Inferior parietal cortex (tissue), 1 donor: ENCODE data around the gene RALGAPA1.
"Not testable (repeated sequence)": the region's sequence is repeated elsewhere in the genome, so short reads cannot be mapped to it uniquely, and the experiment has no call there.

Experiments used
- DNase-seq: peaks from one replicate; pipeline ENCODE4 v3.0.0-alpha.2; 2016; ENCODE audit errors: extremely low spot score

The RALGAPA1 gene

GRCh38 chr14:35821564-35822411, 12.7 kb upstream of the RALGAPA1 start:
- no peak for DNase-seq

DNA sequence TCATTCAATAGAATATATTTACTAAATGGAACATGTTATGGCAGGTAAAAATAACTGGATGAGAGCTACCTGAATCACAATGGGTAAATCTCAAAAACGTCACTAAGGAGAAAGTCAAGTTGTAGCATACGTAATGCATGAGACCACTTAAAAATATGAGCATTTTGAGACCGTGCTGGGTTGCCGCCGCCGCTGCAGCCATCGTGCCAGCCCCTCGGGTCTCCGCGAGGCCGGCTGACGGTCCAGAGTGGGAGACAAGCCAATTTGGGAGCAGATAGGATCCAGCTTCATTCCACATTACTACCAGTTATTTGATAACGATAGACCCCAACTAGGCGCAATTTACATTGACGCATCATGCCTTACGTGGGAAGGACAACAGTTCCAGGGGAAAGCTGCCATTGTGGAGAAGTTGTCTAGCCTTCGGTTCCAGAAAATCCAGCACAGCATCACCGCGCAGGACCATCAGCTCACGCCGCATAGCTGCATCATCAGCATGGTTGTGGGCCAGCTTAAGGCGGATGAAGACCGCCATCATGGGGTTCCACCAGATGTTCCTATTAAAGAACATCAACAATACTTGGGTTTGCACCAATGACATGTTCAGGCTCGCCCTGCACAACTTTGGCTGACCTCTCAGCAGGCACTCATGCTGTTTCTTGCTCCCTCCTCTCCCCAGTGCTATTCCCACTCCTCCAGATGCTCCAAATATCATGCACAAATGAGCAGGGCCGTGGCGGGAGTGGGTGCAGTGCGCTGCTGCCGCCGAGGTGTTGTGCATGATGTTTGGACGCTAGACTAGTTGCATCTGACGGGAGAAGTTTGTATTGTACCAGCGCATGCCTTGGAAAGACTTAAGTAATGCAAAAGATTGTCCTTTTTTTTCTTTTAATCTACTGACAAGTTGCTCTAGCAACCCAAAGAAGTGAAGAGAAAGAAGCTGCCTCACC, 10.8 kb upstream of the RALGAPA1 start:
- no peak for DNase-seq

GRCh38 chr14:35818346-35819115, 9.4 kb upstream of the RALGAPA1 start:
- peak; percentile 75 for DNase-seq

DNA sequence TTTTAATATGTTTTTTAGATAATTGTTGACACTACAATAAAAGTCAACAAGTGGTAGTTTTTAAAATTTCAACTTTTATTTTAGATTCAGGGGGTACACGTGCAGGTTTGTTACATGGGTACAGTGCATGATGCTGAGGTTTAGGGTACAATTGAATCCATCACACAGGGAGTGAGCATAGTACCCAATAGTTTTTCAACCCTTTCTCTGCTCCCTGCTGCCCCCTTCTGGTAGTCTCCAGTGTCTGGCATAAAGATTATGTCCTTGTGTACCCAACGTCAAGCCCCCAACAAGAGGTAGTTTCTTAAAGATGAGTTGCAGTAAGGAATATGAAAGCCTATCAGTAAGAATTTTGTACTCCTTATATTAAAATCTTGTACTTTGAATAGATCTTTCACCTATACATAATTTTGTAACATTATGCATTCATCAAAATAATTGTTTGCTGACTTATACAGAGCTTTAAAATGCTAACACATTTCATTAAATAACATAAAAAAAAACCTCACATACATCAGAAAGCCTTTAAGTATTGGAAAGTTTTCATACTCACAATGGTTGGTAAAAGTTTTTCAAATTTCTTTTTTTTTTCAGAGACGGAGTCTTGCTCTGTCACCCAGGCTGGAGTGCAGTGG, 5.4 kb upstream of the RALGAPA1 start:
- peak; percentile 74 for DNase-seq

DNA sequence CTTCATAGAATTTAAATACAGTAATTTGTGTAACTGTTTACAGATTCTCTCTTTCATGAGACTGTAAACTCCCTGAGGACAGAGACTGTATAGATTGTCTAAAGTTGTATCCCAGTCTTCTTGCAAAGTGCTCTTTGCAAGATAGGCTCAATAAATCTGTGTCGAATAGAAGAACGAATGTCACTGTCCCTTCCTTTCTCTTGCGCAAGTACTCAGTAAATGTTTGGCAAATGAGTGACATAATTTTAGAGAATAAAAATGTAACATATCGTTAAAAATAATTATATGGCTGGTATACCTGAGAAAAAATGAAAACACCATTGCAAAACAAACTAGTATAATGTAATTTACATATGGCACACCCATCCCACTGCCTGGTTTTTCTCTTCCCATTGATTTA, 1.9 kb upstream of the RALGAPA1 start:
- no peak for DNase-seq

- no peak for DNase-seq
These were observed 502 bp upstream of the RALGAPA1 start for GRCh38 chr14:35809597-35809996.

GRCh38 chr14:35808076-35808637, 938 bp downstream of the RALGAPA1 start:
- no peak for DNase-seq

DNA sequence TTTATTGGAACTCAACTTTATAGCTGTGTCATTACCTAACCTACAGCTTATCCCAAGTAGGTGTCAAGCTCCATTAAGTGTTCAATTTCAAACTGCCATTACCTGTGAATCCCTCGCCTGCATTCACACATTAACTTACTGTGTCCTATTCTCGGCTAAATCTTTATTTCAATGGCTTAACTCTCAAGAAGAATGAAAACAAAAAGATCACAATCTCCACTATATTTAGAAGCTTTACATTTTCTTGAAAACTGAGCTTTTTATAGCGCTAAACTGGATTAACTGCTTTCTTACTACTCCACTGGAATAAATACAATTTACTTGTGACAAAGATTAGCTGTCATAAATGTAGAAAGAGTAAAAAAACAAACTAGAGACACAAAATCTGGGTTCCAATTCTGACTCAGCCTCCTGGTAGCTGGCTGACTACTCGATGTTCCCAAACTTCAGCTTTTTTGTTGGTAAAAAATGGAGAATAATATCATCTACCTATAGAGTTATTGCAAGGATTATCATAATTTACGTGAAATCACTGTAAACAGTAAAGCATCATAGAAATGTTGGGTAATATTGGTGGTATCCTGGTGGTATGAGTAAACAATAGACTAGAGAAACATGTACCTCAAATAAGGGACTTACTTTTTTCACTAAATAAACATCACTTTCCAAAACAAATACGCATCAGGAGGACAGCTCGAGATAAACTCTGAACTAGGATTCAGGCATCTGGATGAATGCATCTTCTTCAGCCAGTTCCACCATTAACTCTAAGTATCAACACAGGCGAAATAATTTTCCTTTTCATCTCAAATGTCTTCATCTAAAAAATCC, 1.7 kb downstream of the RALGAPA1 start:
- DNase-seq, result no peak

- no peak for DNase-seq
These were observed 2.8 kb downstream of the RALGAPA1 start for GRCh38 chr14:35806006-35806907.

DNA sequence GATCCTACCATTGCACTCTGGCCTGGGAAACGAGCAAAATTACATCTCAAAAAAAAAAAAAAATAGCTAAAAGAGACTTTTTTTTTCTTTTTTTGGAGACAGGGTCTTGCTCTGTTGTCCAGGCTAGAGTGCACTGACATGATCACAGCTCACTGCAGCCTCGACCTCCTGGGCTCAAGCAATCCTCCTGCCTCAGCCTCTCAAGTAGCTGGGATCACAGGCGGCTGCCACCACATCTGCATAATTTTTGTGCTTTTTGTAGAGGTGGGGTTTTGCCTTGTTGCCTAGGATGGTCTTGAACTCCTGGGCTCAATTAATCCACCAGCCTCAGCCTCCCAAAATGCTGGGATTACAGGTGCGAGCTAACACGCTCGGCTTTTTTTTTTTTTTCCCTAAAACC, 11.3 kb downstream of the RALGAPA1 start:
- no peak for DNase-seq

GRCh38 chr14:35789651-35790050, 19.4 kb downstream of the RALGAPA1 start:
- DNase-seq, result no peak

- DNase-seq, result no peak
These were observed 22.2 kb downstream of the RALGAPA1 start for GRCh38 chr14:35786856-35787255.

GRCh38 chr14:35783699-35784098, 25.4 kb downstream of the RALGAPA1 start:
- no peak for DNase-seq

DNA sequence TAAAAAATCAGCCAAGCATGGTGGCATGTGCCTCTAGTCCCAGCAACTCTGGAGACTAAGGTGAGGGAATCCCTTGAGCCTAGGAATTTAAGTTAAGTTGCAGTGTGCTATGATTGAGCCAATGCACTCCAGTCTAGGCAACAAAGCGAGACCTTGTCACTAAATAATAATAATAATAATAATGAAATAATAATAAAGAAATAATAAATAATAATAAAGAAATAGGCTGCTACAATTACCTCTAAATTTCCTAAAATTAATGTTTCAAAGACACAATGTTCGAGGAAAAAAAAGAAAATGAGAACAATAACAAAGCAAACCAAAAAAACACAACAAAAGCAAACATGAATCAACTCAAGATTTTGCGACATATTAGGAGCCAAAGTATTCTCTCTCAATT, 29.7 kb downstream of the RALGAPA1 start:
- no peak for DNase-seq

- DNase-seq, result not testable (repeated sequence)
These were observed 31.5 kb downstream of the RALGAPA1 start for GRCh38 chr14:35777550-35777949.

DNA sequence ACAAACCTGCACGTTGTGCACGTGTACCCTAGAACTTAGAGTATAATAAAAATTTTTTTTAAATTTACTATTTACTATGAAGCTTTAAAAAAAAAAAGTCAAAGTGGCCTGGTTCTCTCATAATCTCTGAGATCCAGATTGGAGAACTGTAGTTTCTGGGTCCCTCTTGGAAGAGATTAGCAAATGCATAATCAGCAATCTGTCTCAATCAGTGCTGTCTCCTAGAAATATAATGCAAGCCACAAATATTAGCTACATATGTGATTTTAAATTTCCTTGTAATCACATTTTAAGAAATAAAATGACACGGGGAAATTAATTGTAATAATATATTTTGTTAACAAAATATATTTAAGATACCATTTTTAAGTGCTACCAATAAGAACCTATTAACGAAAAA, 32.3 kb downstream of the RALGAPA1 start:
- no peak for DNase-seq

DNA sequence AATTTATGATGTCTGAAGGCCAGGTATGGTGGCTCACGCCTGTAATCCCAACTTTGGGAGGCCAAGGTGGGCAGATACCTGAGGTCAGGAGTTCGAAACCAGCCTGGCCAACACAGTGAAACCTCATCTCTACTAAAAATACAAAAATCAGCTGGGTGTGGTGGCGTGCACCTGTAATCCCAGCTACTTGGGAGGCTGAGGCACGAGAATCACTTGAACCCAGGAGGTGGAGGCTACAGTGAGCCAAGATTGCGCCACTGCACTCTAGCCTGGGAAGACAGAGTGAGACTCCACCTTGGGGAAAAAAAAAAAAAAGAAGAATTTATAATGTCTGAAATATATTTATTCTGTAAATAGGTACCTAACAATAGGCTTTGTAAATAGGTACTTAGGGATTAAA, 33.0 kb downstream of the RALGAPA1 start:
- not testable (repeated sequence) for DNase-seq

GRCh38 chr14:35766700-35767082, 42.4 kb downstream of the RALGAPA1 start:
- no peak for DNase-seq

- DNase-seq, result no peak
These were observed 42.9 kb downstream of the RALGAPA1 start for GRCh38 chr14:35766036-35766699.
